VCaP (cell line): Measurements from ENCODE around the gene UNC80.

ENCODE experiments used
- H3K27ac ChIP-seq: fragments of 450-650 bp; 2 replicates; pipeline ENCODE4 v1.5.1; 2017
- TF ChIP-seq, protein P1 (sequence below): fragments of 450-650 bp; conservative IDR thresholded peaks from 2 replicates; pipeline ENCODE4 v1.5.1; 2017; ENCODE audit warnings: mild to moderate bottlenecking, moderate library complexity

Gene UNC80

DNA sequence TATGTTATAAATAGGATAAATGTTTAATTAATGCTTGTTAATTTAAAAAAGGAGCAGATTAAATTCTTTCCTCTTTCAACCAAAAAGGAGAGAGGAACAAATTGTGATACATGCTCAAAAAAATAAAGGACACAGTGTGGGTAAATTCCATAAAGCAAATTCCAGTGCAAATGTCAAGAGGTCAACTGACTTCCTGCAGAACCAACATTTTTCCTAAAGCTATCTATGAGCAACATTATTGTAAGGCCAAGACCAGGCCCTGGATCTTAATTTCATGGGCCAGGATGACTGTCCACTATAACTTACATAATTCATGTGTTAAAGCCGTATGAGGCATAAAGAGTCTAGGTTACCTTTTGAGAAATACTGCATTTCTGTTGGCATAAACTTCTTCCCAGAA is 136.9 kb downstream of the UNC80 start:
- no peak overlapping the region for H3K27ac ChIP-seq
- TF ChIP-seq, protein P1, sequence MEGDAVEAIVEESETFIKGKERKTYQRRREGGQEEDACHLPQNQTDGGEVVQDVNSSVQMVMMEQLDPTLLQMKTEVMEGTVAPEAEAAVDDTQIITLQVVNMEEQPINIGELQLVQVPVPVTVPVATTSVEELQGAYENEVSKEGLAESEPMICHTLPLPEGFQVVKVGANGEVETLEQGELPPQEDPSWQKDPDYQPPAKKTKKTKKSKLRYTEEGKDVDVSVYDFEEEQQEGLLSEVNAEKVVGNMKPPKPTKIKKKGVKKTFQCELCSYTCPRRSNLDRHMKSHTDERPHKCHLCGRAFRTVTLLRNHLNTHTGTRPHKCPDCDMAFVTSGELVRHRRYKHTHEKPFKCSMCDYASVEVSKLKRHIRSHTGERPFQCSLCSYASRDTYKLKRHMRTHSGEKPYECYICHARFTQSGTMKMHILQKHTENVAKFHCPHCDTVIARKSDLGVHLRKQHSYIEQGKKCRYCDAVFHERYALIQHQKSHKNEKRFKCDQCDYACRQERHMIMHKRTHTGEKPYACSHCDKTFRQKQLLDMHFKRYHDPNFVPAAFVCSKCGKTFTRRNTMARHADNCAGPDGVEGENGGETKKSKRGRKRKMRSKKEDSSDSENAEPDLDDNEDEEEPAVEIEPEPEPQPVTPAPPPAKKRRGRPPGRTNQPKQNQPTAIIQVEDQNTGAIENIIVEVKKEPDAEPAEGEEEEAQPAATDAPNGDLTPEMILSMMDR, result no peak

DNA sequence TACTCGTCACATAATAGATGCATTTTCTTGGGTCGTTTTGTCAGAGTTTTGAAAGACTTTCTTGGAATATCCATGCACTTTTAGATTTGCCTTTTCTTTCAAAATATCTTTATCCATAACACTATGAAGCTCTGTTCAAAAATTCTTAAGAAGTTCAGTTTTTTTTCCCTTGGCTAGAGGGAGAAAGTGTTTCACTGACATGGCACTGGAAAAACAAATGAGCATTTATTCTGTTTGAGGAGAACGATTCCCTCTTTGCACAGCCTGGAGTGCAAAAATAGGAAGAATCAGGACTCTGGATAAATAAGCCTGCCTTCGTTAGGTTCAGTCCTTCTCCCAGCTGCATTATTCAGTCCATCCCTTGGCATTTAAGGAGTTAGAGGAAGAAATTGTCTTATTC is 139.9 kb downstream of the UNC80 start:
- no peak overlapping the region for H3K27ac ChIP-seq
- TF ChIP-seq, protein P1, result no peak

- TF ChIP-seq, protein P1, result no peak
Observed at GRCh38 chr2:209913786-209914345, 142.2 kb downstream of the UNC80 start.

DNA sequence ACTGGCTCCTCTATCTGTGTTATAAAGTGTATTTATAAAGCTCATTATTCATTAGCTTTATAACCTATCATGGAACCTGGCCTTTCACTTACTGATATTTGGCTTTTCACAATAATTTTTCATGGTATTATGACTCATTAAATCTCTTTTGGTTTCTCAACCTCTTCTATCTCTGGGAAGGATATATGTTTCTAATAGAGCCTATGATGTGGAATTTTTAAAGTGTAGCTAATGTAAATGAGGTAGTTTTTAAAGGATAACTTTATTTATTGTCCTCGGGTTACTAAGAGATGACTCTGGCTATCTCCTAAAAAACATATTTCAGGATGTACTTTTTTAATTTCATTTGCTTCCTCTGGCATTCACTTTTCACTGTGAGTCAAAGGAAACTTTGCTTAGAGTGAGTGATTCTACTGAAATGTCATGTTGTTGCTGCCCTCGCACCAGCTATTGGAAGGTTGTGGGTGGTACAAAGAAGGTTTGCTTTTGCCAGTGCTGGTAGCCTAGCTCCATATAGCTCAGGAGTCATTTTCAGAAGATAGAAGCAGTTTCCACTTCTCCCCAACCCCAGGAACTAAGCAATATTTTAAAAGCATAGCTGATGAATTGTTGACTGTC is 145.6 kb downstream of the UNC80 start:
- H3K27ac ChIP-seq, result no peak overlapping the region
- TF ChIP-seq, protein P1, result no peak

More at GRCh38 chr2:209913786-209914345, 142.2 kb downstream of the UNC80 start:
- H3K27ac ChIP-seq, result no peak overlapping the region

- TF ChIP-seq, protein P1, result no peak
- no peak overlapping the region for H3K27ac ChIP-seq
Observed at GRCh38 chr2:209918251-209918650, 146.6 kb downstream of the UNC80 start.

GRCh38 chr2:209922116-209922515 is 150.5 kb downstream of the UNC80 start:
- no peak overlapping the region for H3K27ac ChIP-seq
- TF ChIP-seq, protein P1, result no peak

DNA sequence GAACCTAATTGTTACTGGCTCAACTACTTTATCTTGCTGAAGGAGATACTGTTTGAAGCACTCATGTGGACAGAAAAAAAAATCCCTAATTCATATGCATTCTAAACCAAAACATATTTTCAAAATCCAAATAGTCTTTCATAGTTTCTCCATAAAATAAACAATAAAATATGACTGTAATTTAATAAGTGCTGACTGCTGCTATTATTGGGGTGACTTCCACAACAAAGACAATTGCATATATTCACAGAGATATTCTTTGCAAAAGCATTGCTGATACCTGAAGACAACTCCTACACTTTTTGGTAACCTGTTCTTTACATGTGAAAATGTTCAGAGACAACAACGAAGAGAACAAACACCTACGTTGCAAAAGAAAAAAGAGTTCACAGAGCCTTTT is 157.7 kb downstream of the UNC80 start:
- no peak overlapping the region for H3K27ac ChIP-seq
- TF ChIP-seq, protein P1, result no peak
